Neural progenitor cell (in vitro differentiated cells): ENCODE results near the gene IGSF8.

Experiments
- EZH2phosphoT487 ChIP-seq: fragments of 200-600 bp; sonication (generic); IDR thresholded peaks from 2 replicates; pipeline ENCODE4 v1.6.1; 2017; ENCODE audit warnings: antibody characterized with exemption
- TF ChIP-seq, protein P1 (sequence below): fragments of 200-600 bp; sonication (generic); IDR thresholded peaks from 2 replicates; pipeline ENCODE4 v1.5.1; 2017; ENCODE audit warnings: antibody characterized with exemption, mild to moderate bottlenecking

DNA sequence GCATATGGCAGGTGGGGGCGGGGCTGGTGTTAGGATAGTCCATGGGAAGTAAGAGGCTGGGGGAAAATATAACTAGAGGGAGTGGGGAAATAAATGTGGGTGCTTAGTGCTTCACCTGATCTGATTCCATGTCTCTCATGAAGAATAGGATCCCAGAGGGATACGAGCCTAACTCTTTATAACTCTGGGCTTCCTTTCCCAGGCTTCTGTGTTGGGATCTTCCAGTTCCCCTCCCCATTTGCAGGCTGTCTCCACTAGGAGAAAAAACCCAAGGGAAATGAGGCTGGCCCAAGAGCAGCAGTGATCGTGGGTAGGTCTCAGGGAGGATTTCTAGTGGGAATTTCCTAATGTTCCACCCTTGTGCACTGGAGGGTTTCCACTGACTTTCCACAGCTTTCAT is 15.5 kb downstream of the IGSF8 start:
- TF ChIP-seq EZH2phosphoT487: no peak
- TF ChIP-seq, protein P1, sequence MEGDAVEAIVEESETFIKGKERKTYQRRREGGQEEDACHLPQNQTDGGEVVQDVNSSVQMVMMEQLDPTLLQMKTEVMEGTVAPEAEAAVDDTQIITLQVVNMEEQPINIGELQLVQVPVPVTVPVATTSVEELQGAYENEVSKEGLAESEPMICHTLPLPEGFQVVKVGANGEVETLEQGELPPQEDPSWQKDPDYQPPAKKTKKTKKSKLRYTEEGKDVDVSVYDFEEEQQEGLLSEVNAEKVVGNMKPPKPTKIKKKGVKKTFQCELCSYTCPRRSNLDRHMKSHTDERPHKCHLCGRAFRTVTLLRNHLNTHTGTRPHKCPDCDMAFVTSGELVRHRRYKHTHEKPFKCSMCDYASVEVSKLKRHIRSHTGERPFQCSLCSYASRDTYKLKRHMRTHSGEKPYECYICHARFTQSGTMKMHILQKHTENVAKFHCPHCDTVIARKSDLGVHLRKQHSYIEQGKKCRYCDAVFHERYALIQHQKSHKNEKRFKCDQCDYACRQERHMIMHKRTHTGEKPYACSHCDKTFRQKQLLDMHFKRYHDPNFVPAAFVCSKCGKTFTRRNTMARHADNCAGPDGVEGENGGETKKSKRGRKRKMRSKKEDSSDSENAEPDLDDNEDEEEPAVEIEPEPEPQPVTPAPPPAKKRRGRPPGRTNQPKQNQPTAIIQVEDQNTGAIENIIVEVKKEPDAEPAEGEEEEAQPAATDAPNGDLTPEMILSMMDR: no peak
